H1 (cell line): Measurements from ENCODE around the gene BBS9. TPM values are rescaled to one million over a fixed set of nuclear protein-coding genes. Genes with fewer than 3 reads are reported as not detected.

Experiments used
- EZH2 ChIP-seq: fragments of 200-600 bp; sonication (generic); IDR thresholded peaks from 2 replicates; pipeline ENCODE4 v1.7.1; 2012; ENCODE audit warnings: low read depth, mild to moderate bottlenecking, moderate library complexity, low read length, inconsistent platforms; ENCODE audit not compliant: severe bottlenecking
- GTF2F1 ChIP-seq: IDR thresholded peaks from 2 replicates; pipeline ENCODE4 v1.6.1; 2012; ENCODE audit warnings: low read depth, low read length, improper control_type of control experiment, borderline replicate concordance
- KDM1A ChIP-seq: fragments of 200-600, 300-600 bp; sonication (generic); IDR thresholded peaks from 2 replicates; pipeline ENCODE4 v1.7.1; 2016; ENCODE audit warnings: mild to moderate bottlenecking, low read length, borderline replicate concordance
- RBBP5 ChIP-seq: IDR thresholded peaks from 2 replicates; pipeline ENCODE4 v1.7.1; 2012; ENCODE audit warnings: low read depth, mild to moderate bottlenecking, inconsistent platforms, low read length, moderate library complexity, borderline replicate concordance
- polyA plus RNA-seq, 7 experiments: library from polyadenylated mRNA; depleted of rRNA in 3 of 7; stranded (reverse) in 5 of 7; unstranded in 2 of 7; fragments of >200 nt in 5 of 7; fragments of 200-250 nt in 2 of 7; gene quantifications; 1 replicate in 5 of 7; 2 replicates in 1 of 7; 4 replicates in 1 of 7; pipeline versions ENCODE4 v1.2.1 to v1.2.3, GENCODE V29; 2011 to 2013; ENCODE audit warnings: missing spikeins in 2 of 7, mixed read lengths in 2 of 7
- total RNA-seq: library from RNA; stranded (reverse); fragmentation: NEBNext Ultra II Directional; extraction: Animal tissue kit (Norgen Biotek cat#: 25700); gene quantifications from 2 replicates; pipeline ENCODE4 v1.2.1, GENCODE V29; 2021

BBS9 gene
- total and polyA plus RNA-seq, 2 of the 8 experiments (the other 6 are each of a cell fraction or from before 2014, with no cell fraction given) = 22.3 to 37.0 TPM

GRCh38 chr7:33411020-33411419 lies 281.7 kb downstream of the BBS9 start (continued):
- TF ChIP-seq GTF2F1 (no peak), RBBP5 (no peak), KDM1A (no peak), EZH2 (no peak)
